22Rv1 (cell line): ENCODE measurements around the gene ARHGAP6.

Experiments
- ZFX ChIP-seq: fragments of 450-650 bp; IDR thresholded peaks from 2 replicates; pipeline ENCODE4 v1.6.1; 2017; ENCODE audit warnings: antibody characterized with exemption, borderline replicate concordance
- TF ChIP-seq, protein P1 (sequence below): fragments of 450-650 bp; IDR thresholded peaks from 2 replicates; pipeline ENCODE4 v1.5.1; 2017; ENCODE audit warnings: mild to moderate bottlenecking

DNA sequence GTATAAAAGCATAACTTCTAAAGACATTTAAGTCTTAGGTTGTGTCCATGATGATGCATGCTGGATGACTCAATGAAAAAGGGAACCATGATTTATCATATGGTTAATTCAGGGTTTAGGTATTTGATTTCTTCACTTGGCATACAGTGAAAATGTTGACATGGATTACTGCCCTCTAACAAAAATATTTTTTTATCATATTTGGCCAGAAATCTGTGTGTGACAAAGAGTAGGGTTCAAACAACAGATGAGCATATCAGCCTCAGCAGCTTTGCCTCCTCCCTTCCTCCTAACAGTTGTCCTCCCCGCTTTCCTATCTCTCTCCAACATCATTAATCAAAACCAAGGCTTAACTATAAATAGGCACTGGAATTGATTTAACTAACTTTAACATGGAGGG, 46.3 kb downstream of the ARHGAP6 start:
- no peak for TF ChIP-seq ZFX
- TF ChIP-seq, protein P1, sequence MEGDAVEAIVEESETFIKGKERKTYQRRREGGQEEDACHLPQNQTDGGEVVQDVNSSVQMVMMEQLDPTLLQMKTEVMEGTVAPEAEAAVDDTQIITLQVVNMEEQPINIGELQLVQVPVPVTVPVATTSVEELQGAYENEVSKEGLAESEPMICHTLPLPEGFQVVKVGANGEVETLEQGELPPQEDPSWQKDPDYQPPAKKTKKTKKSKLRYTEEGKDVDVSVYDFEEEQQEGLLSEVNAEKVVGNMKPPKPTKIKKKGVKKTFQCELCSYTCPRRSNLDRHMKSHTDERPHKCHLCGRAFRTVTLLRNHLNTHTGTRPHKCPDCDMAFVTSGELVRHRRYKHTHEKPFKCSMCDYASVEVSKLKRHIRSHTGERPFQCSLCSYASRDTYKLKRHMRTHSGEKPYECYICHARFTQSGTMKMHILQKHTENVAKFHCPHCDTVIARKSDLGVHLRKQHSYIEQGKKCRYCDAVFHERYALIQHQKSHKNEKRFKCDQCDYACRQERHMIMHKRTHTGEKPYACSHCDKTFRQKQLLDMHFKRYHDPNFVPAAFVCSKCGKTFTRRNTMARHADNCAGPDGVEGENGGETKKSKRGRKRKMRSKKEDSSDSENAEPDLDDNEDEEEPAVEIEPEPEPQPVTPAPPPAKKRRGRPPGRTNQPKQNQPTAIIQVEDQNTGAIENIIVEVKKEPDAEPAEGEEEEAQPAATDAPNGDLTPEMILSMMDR: no peak
